ENCODE data around the gene IMPDH1.

IMPDH1 gene

GRCh38 chr7:128387216-128388144, 22.3 kb downstream of the IMPDH1 start:
- peak; percentile 60 for DNase-seq (ENCODE audit: low spot score)

- DNase-seq (ENCODE audit: low spot score): no peak
Measured at GRCh38 chr7:128385988-128386925, 23.5 kb downstream of the IMPDH1 start.

- DNase-seq (ENCODE audit: low spot score): no peak
Measured at GRCh38 chr7:128384726-128385125, 25.1 kb downstream of the IMPDH1 start.

- DNase-seq (ENCODE audit: low spot score): peak; percentile 75
Measured at GRCh38 chr7:128383776-128384175, 26.0 kb downstream of the IMPDH1 start.

GRCh38 chr7:128381161-128381821, 28.5 kb downstream of the IMPDH1 start:
- no peak for DNase-seq (ENCODE audit: low spot score)

GRCh38 chr7:128380483-128381106, 29.2 kb downstream of the IMPDH1 start:
- no peak for DNase-seq (ENCODE audit: low spot score)

- no peak for DNase-seq (ENCODE audit: low spot score)
Measured at GRCh38 chr7:128379900-128380479, 29.8 kb downstream of the IMPDH1 start.

- DNase-seq (ENCODE audit: low spot score): no peak
Measured at GRCh38 chr7:128378637-128379036, 31.1 kb downstream of the IMPDH1 start.

GRCh38 chr7:128376077-128376476, 33.7 kb downstream of the IMPDH1 start:
- no peak for DNase-seq (ENCODE audit: low spot score)

GRCh38 chr7:128374041-128374440, 35.7 kb downstream of the IMPDH1 start:
- DNase-seq (ENCODE audit: low spot score): no peak

- DNase-seq (ENCODE audit: low spot score): no peak
Measured at GRCh38 chr7:128373606-128374005, 36.2 kb downstream of the IMPDH1 start.

GRCh38 chr7:128370491-128370890, 39.3 kb downstream of the IMPDH1 start:
- DNase-seq (ENCODE audit: low spot score): no peak

- DNase-seq (ENCODE audit: low spot score): no peak
Measured at GRCh38 chr7:128366986-128367385, 42.8 kb downstream of the IMPDH1 start.

GRCh38 chr7:128366300-128366699, 43.5 kb downstream of the IMPDH1 start:
- no peak for DNase-seq (ENCODE audit: low spot score)

- no peak for DNase-seq (ENCODE audit: low spot score)
Measured at GRCh38 chr7:128365432-128365831, 44.4 kb downstream of the IMPDH1 start.

- DNase-seq (ENCODE audit: low spot score): no peak
Measured at GRCh38 chr7:128364166-128364870, 45.5 kb downstream of the IMPDH1 start.

- no peak for DNase-seq (ENCODE audit: low spot score)
Measured at GRCh38 chr7:128363261-128363721, 46.5 kb downstream of the IMPDH1 start.

GRCh38 chr7:128362670-128363069, 47.1 kb downstream of the IMPDH1 start:
- DNase-seq (ENCODE audit: low spot score): peak; percentile 40

GRCh38 chr7:128361411-128362379, 48.1 kb downstream of the IMPDH1 start, which contains the start of gene PRRT4:
Gene PRRT4 (minus strand): TSS chr7:128361690.
- peak; percentile 8 for DNase-seq (ENCODE audit: low spot score)
